ENCODE results near the gene SLC25A28. TPM values are rescaled to one million over a fixed set of nuclear protein-coding genes. Genes with fewer than 3 reads are reported as not detected.
"Not testable (repeated sequence)": the region's sequence is repeated elsewhere in the genome, so short reads cannot be mapped to it uniquely, and the experiment has no call there.

SLC25A28 gene
- total and polyA plus RNA-seq, 7 experiments from 2014 or later, result 21.3 to 101 (median 85.5) TPM

- peaks cover 4 to 17% (median 6%) of the 10 kb centered on the region in 5 donors for H3K27me3 Mint-ChIP-seq
- ATAC-seq, result no peak
- H3K36me3 Mint-ChIP-seq, result no peaks in the 10 kb centered on the region
Observed at GRCh38 chr10:99598011-99598410, 22.2 kb downstream of the SLC25A28 start.

GRCh38 chr10:99596708-99597107 lies 23.5 kb downstream of the SLC25A28 start:
- H3K36me3 ChIP-seq (ENCODE audit: control insufficient read depth in 2 of 3, insufficient read depth in 3 of 3, low read length in 3 of 3); H3K27ac Mint-ChIP-seq; H3K27ac ChIP-seq (ENCODE audit: low read depth, low read length); ATAC-seq; H3K36me3 Mint-ChIP-seq; intact Hi-C loops (cut with micrococcal nuclease); H3K9me3 Mint-ChIP-seq; H3K4me3 ChIP-seq (ENCODE audit: low read length); H3K9me3 ChIP-seq (ENCODE audit: control insufficient read depth in 2 of 3, low read length in 3 of 3); H3K27me3 ChIP-seq (ENCODE audit: control insufficient read depth in 2 of 2, insufficient read depth in 2 of 2, low read length in 2 of 2); H3K4me1 ChIP-seq (ENCODE audit: control insufficient read depth in 2 of 2, insufficient read depth in 2 of 2, low read length in 2 of 2); DNase-seq; POLR2A ChIA-PET; CTCF ChIA-PET; H3K4me1 Mint-ChIP-seq; H3K4me3 Mint-ChIP-seq: not testable (repeated sequence)
- H3K27me3 Mint-ChIP-seq, result peaks cover 0 to 15% (median 3%) of the 10 kb centered on the region in 5 donors

More at GRCh38 chr10:99598011-99598410, 22.2 kb downstream of the SLC25A28 start:
- ChIA-PET CTCF (no interaction called here), POLR2A (no interaction called here)
- intact Hi-C loops (cut with micrococcal nuclease), result no loop called here
- H3K36me3 ChIP-seq (ENCODE audit: control insufficient read depth in 2 of 3, insufficient read depth in 3 of 3, low read length in 3 of 3), result no peaks in the 10 kb centered on the region
- H3K4me3 ChIP-seq (ENCODE audit: low read length), result no peak overlapping the region
- Mint-ChIP-seq H3K27ac (no peak overlapping the region), H3K4me1 (peaks cover 0 to 3% (median 0%) of the 10 kb centered on the region in 7 donors), H3K4me3 (no peak overlapping the region), H3K9me3 (peaks cover 0 to 2% (median 0%) of the 10 kb centered on the region in 11 donors)
- no peak overlapping the region for H3K27ac ChIP-seq (ENCODE audit: low read depth, low read length)
- no peaks in the 10 kb centered on the region for H3K9me3 ChIP-seq (ENCODE audit: control insufficient read depth in 2 of 3, low read length in 3 of 3)
- H3K4me1 ChIP-seq (ENCODE audit: control insufficient read depth in 2 of 2, insufficient read depth in 2 of 2, low read length in 2 of 2), result no peaks in the 10 kb centered on the region
- no peak for DNase-seq
- no peaks in the 10 kb centered on the region for H3K27me3 ChIP-seq (ENCODE audit: control insufficient read depth in 2 of 2, insufficient read depth in 2 of 2, low read length in 2 of 2)

GRCh38 chr10:99595770-99596465 lies 24.3 kb downstream of the SLC25A28 start:
- no peak for ATAC-seq
- peaks cover 0 to 2% (median 0%) of the 10 kb centered on the region in 11 donors for H3K9me3 Mint-ChIP-seq
- POLR2A ChIA-PET, result no interaction called here

DNA sequence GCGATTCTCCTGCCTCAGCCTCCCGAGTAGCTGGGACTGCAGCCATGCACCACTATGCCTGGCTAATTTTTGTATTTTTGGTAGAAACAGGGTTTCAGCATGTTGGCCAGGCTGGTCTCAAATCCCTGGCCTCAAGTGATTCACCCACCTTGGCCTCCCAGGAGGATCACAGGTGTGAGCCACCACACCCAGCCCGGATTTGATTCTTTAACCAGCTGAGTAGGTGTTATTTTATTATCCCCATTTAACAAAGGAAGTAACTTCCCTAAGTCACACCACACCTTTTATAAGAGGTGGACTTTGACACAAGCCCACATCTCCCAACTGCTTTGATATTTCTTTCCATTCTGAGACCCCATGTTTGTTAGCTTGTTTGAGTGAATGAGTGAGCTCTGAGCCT lies 25.0 kb downstream of the SLC25A28 start:
- intact Hi-C loops (cut with micrococcal nuclease), result no loop called here

More at GRCh38 chr10:99595770-99596465, 24.3 kb downstream of the SLC25A28 start:
- Histone ChIP-seq H3K36me3 (ENCODE audit: control insufficient read depth in 2 of 3, insufficient read depth in 3 of 3, low read length in 3 of 3) (no peaks in the 10 kb centered on the region), H3K4me1 (ENCODE audit: control insufficient read depth in 2 of 2, insufficient read depth in 2 of 2, low read length in 2 of 2) (no peaks in the 10 kb centered on the region), H3K4me3 (ENCODE audit: low read length) (no peak overlapping the region), H3K27me3 (ENCODE audit: control insufficient read depth in 2 of 2, insufficient read depth in 2 of 2, low read length in 2 of 2) (no peaks in the 10 kb centered on the region), H3K27ac (ENCODE audit: low read depth, low read length) (no peak overlapping the region), H3K9me3 (ENCODE audit: control insufficient read depth in 2 of 3, low read length in 3 of 3) (no peaks in the 10 kb centered on the region)
- Mint-ChIP-seq H3K4me3 (no peak overlapping the region), H3K27ac (no peak overlapping the region), H3K36me3 (no peaks in the 10 kb centered on the region), H3K4me1 (peaks cover 0 to 3% (median 0%) of the 10 kb centered on the region in 7 donors), H3K27me3 (peaks cover 0 to 12% (median 0%) of the 10 kb centered on the region in 5 donors)
- CTCF ChIA-PET, result no interaction called here
- no peak for DNase-seq
- intact Hi-C loops (cut with micrococcal nuclease), result no loop called here

DNA sequence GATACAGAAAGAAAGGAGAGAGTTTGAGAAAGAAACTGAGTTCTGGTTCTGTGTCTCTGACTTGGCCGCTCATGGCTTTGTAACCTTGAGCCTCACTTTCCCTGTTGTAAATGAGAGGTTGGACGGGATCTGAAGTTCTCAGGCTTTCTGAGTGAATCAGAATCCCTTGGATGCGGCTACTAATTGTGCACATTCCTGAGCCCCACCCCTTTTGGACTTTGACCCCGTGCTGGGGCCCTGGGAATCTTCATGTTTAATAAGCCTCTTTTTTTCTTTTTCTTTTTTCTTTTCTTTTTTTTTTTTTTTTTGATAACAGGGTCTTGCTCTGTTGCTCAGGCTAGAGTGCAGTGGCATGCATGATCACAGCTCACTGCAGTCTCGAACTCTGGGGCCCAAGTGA lies 26.9 kb downstream of the SLC25A28 start:
- H3K27ac Mint-ChIP-seq, result no peak overlapping the region
- intact Hi-C loops (cut with micrococcal nuclease), result no loop called here

More for the DNA sequence above, 25.0 kb downstream of the SLC25A28 start:
- Mint-ChIP-seq H3K4me3 (no peak overlapping the region), H3K27ac (no peak overlapping the region), H3K36me3 (no peaks in the 10 kb centered on the region), H3K9me3 (peaks cover 0 to 2% (median 0%) of the 10 kb centered on the region in 11 donors), H3K27me3 (peaks cover 0 to 12% (median 0%) of the 10 kb centered on the region in 5 donors), H3K4me1 (peaks cover 0 to 3% (median 0%) of the 10 kb centered on the region in 7 donors)
- ChIA-PET POLR2A (no interaction called here), CTCF (no interaction called here)
- Histone ChIP-seq H3K4me1 (ENCODE audit: control insufficient read depth in 2 of 2, insufficient read depth in 2 of 2, low read length in 2 of 2) (no peaks in the 10 kb centered on the region), H3K9me3 (ENCODE audit: control insufficient read depth in 2 of 3, low read length in 3 of 3) (no peaks in the 10 kb centered on the region), H3K27ac (ENCODE audit: low read depth, low read length) (no peak overlapping the region), H3K27me3 (ENCODE audit: control insufficient read depth in 2 of 2, insufficient read depth in 2 of 2, low read length in 2 of 2) (no peaks in the 10 kb centered on the region), H3K4me3 (ENCODE audit: low read length) (no peak overlapping the region), H3K36me3 (ENCODE audit: control insufficient read depth in 2 of 3, insufficient read depth in 3 of 3, low read length in 3 of 3) (no peaks in the 10 kb centered on the region)
- ATAC-seq (no peak), DNase-seq (no peak)

GRCh38 chr10:99590799-99591198 lies 29.4 kb downstream of the SLC25A28 start:
- no peaks in the 10 kb centered on the region for H3K27me3 ChIP-seq (ENCODE audit: control insufficient read depth in 2 of 2, insufficient read depth in 2 of 2, low read length in 2 of 2)
- CTCF ChIA-PET, result no interaction called here
- ATAC-seq (no peak), DNase-seq (no peak)
- no peak overlapping the region for H3K27ac Mint-ChIP-seq
- intact Hi-C loops (cut with micrococcal nuclease), result no loop called here
- peaks cover 0 to 4% (median 2%) of the 10 kb centered on the region in 5 donors for H3K27me3 Mint-ChIP-seq
- peaks cover 0 to 1% (median 0%) of the 10 kb centered on the region in 7 donors for H3K4me1 Mint-ChIP-seq
- H3K4me3 Mint-ChIP-seq, result no peak overlapping the region
- H3K27ac ChIP-seq (ENCODE audit: low read depth, low read length), result no peak overlapping the region
- H3K9me3 Mint-ChIP-seq, result peaks cover 0 to 2% (median 0%) of the 10 kb centered on the region in 11 donors
- H3K9me3 ChIP-seq (ENCODE audit: control insufficient read depth in 2 of 3, low read length in 3 of 3), result no peaks in the 10 kb centered on the region
- POLR2A ChIA-PET, result interaction anchor here (0.7 kb wide), 1 partner anchor 368 kb away, joined by 3 read pairs; no protein-coding TSS in a partner anchor
- no peaks in the 10 kb centered on the region for H3K36me3 Mint-ChIP-seq
- no peak overlapping the region for H3K4me3 ChIP-seq (ENCODE audit: low read length)
- H3K4me1 ChIP-seq (ENCODE audit: control insufficient read depth in 2 of 2, insufficient read depth in 2 of 2, low read length in 2 of 2), result no peaks in the 10 kb centered on the region
- no peaks in the 10 kb centered on the region for H3K36me3 ChIP-seq (ENCODE audit: control insufficient read depth in 2 of 3, insufficient read depth in 3 of 3, low read length in 3 of 3)

More for the DNA sequence above, 26.9 kb downstream of the SLC25A28 start:
- Histone ChIP-seq H3K27me3 (ENCODE audit: control insufficient read depth in 2 of 2, insufficient read depth in 2 of 2, low read length in 2 of 2) (no peaks in the 10 kb centered on the region), H3K4me1 (ENCODE audit: control insufficient read depth in 2 of 2, insufficient read depth in 2 of 2, low read length in 2 of 2) (no peaks in the 10 kb centered on the region), H3K36me3 (ENCODE audit: control insufficient read depth in 2 of 3, insufficient read depth in 3 of 3, low read length in 3 of 3) (no peaks in the 10 kb centered on the region), H3K9me3 (ENCODE audit: control insufficient read depth in 2 of 3, low read length in 3 of 3) (no peaks in the 10 kb centered on the region), H3K27ac (ENCODE audit: low read depth, low read length) (no peak overlapping the region), H3K4me3 (ENCODE audit: low read length) (no peak overlapping the region)
- Mint-ChIP-seq H3K9me3 (peaks cover 0 to 2% (median 0%) of the 10 kb centered on the region in 11 donors), H3K36me3 (no peaks in the 10 kb centered on the region), H3K4me1 (no peaks in the 10 kb centered on the region), H3K27me3 (peaks cover 0 to 4% (median 0%) of the 10 kb centered on the region in 5 donors), H3K4me3 (no peak overlapping the region)
- ATAC-seq (no peak), DNase-seq (no peak)
- ChIA-PET POLR2A (no interaction called here), CTCF (interaction anchor here (0.7 kb wide), 1 partner anchor 23 kb away, joined by 3 read pairs; no protein-coding TSS in a partner anchor)

DNA sequence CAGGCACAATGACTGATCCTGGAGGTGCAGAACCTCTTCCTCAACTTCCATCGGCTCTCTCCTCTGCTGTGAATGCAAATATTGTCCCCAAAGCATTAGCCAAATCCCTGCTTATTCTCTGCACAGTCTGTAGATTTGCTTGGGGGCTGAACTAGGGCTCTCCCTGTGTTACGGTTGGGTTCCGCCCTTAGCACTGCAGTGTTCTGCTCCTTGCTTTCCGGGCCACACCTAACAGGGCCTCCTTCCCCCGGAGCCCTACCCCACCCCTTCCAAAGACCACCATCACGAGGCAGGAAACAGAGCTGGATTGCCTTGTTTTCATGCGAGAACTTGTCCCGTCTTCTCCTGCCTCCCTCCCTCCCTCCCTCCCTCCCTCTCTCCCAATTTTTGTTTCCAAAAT lies 36.6 kb downstream of the SLC25A28 start:
- H3K4me3 ChIP-seq (ENCODE audit: low read length), result no peak overlapping the region

More for the DNA sequence above, 36.6 kb downstream of the SLC25A28 start:
- DNase-seq (no peak), ATAC-seq (no peak)
- peaks cover 0 to 9% (median 3%) of the 10 kb centered on the region in 5 donors for H3K27me3 Mint-ChIP-seq
- Histone ChIP-seq H3K9me3 (ENCODE audit: control insufficient read depth in 2 of 3, low read length in 3 of 3) (no peaks in the 10 kb centered on the region), H3K27ac (ENCODE audit: low read depth, low read length) (no peak overlapping the region), H3K27me3 (ENCODE audit: control insufficient read depth in 2 of 2, insufficient read depth in 2 of 2, low read length in 2 of 2) (no peaks in the 10 kb centered on the region), H3K4me1 (ENCODE audit: control insufficient read depth in 2 of 2, insufficient read depth in 2 of 2, low read length in 2 of 2) (no peaks in the 10 kb centered on the region), H3K36me3 (ENCODE audit: control insufficient read depth in 2 of 3, insufficient read depth in 3 of 3, low read length in 3 of 3) (no peaks in the 10 kb centered on the region)
- no peak overlapping the region for H3K4me3 Mint-ChIP-seq
- H3K4me1 Mint-ChIP-seq, result peaks cover 0 to 1% (median 0%) of the 10 kb centered on the region in 7 donors
- H3K9me3 Mint-ChIP-seq, result no peaks in the 10 kb centered on the region
- H3K36me3 Mint-ChIP-seq, result no peaks in the 10 kb centered on the region
- intact Hi-C loops (cut with micrococcal nuclease), result no loop called here
- no peak overlapping the region for H3K27ac Mint-ChIP-seq
- CTCF ChIA-PET, result no interaction called here
- POLR2A ChIA-PET, result no interaction called here
